Thyroid gland (tissue), 4 donors: ENCODE data around the gene ZDHHC17. TPM values are rescaled to one million over a fixed set of nuclear protein-coding genes. Genes with fewer than 3 reads are reported as not detected.

Experiments
- DNase-seq, 2 donors: peaks; one replicate each; pipeline ENCODE4 v3.0.0-alpha.2; 2019
- H3K27ac ChIP-seq, 3 donors: fragments of 200-600 bp; sonication (generic); 1 replicate in 2 of 3; 2 replicates in 1 of 3; pipeline ENCODE4 v1.5.1; 2016 to 2019; ENCODE audit warnings: mild to moderate bottlenecking in 1 of 3, moderate library complexity in 1 of 3
- H3K27me3 ChIP-seq: fragments of 200-600 bp; sonication (generic); one replicate; pipeline ENCODE4 v1.5.1; 2019
- H3K36me3 ChIP-seq, 2 donors: fragments of 200-600 bp; sonication (generic); one replicate each; pipeline ENCODE4 v1.5.1; 2016 to 2019
- H3K4me1 ChIP-seq, 2 donors: fragments of 200-600 bp; sonication (generic); one replicate each; pipeline ENCODE4 v1.5.1; 2017 to 2019
- H3K4me3 ChIP-seq, 3 donors: fragments of 200-600 bp; sonication (generic); replicated peaks in 1 of 3; 1 replicate in 2 of 3; 2 replicates in 1 of 3; pipeline ENCODE4 v1.5.1; 2016; ENCODE audit warnings: mild to moderate bottlenecking in 1 of 3
- H3K9me3 ChIP-seq: fragments of 200-600 bp; sonication (generic); one replicate; pipeline ENCODE4 v1.5.1; 2017
- CTCF ChIP-seq, 6 experiments: fragments of 200-600 bp in 3 of 6; fragments of 450-650 bp in 3 of 6; sonication (generic) in 3 of 6; IDR thresholded peaks; one replicate each; pipeline ENCODE4 v1.5.1; 2016 to 2019; ENCODE audit warnings: antibody characterized with exemption in 6 of 6, mild to moderate bottlenecking in 2 of 6, inconsistent platforms in 1 of 6, moderate library complexity in 1 of 6
- POLR2A ChIP-seq, 2 donors: fragments of 450-650 bp; IDR thresholded peaks; one replicate each; pipeline ENCODE4 v1.6.1; 2017; ENCODE audit warnings: antibody characterized with exemption in 2 of 2, mild to moderate bottlenecking in 2 of 2, moderate library complexity in 1 of 2
- WGBS, 2 donors: methylation state at CpG; one replicate each; pipeline ENCODE4 v1.1.5; 2017; 5-methylcytosine and 5-hydroxymethylcytosine counted together
- intact Hi-C: fragments of 100-400 bp; cut with DNase I; formaldehyde crosslinking; loops from one replicate; pipeline ENCODE4 v1.15.1; 2023
- total RNA-seq, 4 donors: library from RNA; depleted of rRNA; stranded (reverse); fragments of >200 nt; gene quantifications; one replicate each; pipeline ENCODE4 v1.2.3, GENCODE V29; 2016

Gene ZDHHC17
- total RNA-seq, 4 donors from 2014 or later, result 30.8 to 120 (median 53.4) TPM

- H3K4me1 ChIP-seq, result no peaks in the 10 kb centered on the region
- no peak overlapping the region for H3K27ac ChIP-seq
- no peaks in the 10 kb centered on the region for H3K36me3 ChIP-seq
- intact Hi-C loops, result no loop called here
- TF ChIP-seq CTCF (IDR thresholded peaks at IDR 0.05) (no peak), POLR2A (IDR thresholded peaks at IDR 0.05) (no peak)
- 68 to 73% methylated on average over 8 of the region's 8 CpGs for WGBS, 2 donors
- no peaks in the 10 kb centered on the region for H3K9me3 ChIP-seq
- no peak overlapping the region for H3K4me3 ChIP-seq
- no peak for DNase-seq
- H3K27me3 ChIP-seq, result no peaks in the 10 kb centered on the region
Observed at GRCh38 chr12:76890151-76891143, 126.5 kb downstream of the ZDHHC17 start.

- 87 to 97% methylated on average over 3 of the region's 3 CpGs for WGBS, 2 donors
Observed at GRCh38 chr12:76891609-76892008, 127.7 kb downstream of the ZDHHC17 start.

GRCh38 chr12:76895796-76896195 lies 131.9 kb downstream of the ZDHHC17 start:
- no peaks in the 10 kb centered on the region for H3K36me3 ChIP-seq
- TF ChIP-seq CTCF (IDR thresholded peaks at IDR 0.05), result no peak
- no peak for TF ChIP-seq POLR2A (IDR thresholded peaks at IDR 0.05)
- intact Hi-C loops, result no loop called here
- no peaks in the 10 kb centered on the region for H3K27me3 ChIP-seq
- H3K4me1 ChIP-seq, result no peaks in the 10 kb centered on the region
- H3K9me3 ChIP-seq, result no peaks in the 10 kb centered on the region
- no peak for DNase-seq
- 90 to 94% methylated on average over 5 of the region's 5 CpGs for WGBS, 2 donors
- no peak overlapping the region for H3K27ac ChIP-seq
- no peak overlapping the region for H3K4me3 ChIP-seq

More at GRCh38 chr12:76891609-76892008, 127.7 kb downstream of the ZDHHC17 start:
- no peaks in the 10 kb centered on the region for H3K4me1 ChIP-seq
- H3K27me3 ChIP-seq, result no peaks in the 10 kb centered on the region
- H3K27ac ChIP-seq, result no peak overlapping the region
- H3K4me3 ChIP-seq, result no peak overlapping the region
- DNase-seq, result no peak
- H3K9me3 ChIP-seq, result no peaks in the 10 kb centered on the region
- H3K36me3 ChIP-seq, result no peaks in the 10 kb centered on the region
- no peak for TF ChIP-seq POLR2A (IDR thresholded peaks at IDR 0.05)
- no peak for TF ChIP-seq CTCF (IDR thresholded peaks at IDR 0.05)
- intact Hi-C loops, result no loop called here

- WGBS, 2 donors, result 94 to 100% methylated on average over 1 of the region's 1 CpG
- Histone ChIP-seq H3K4me3 (no peak overlapping the region), H3K36me3 (no peaks in the 10 kb centered on the region), H3K4me1 (no peaks in the 10 kb centered on the region), H3K27ac (no peak overlapping the region), H3K9me3 (no peaks in the 10 kb centered on the region), H3K27me3 (no peaks in the 10 kb centered on the region)
- no peak for DNase-seq
- intact Hi-C loops, result no loop called here
- TF ChIP-seq CTCF (IDR thresholded peaks at IDR 0.05) (no peak), POLR2A (IDR thresholded peaks at IDR 0.05) (no peak)
Observed at GRCh38 chr12:76896274-76896673, 132.4 kb downstream of the ZDHHC17 start.

- DNase-seq, result no peak
- Histone ChIP-seq H3K9me3 (no peaks in the 10 kb centered on the region), H3K27ac (no peak overlapping the region), H3K36me3 (no peaks in the 10 kb centered on the region), H3K4me1 (no peaks in the 10 kb centered on the region), H3K27me3 (no peaks in the 10 kb centered on the region), H3K4me3 (no peak overlapping the region)
- TF ChIP-seq POLR2A (IDR thresholded peaks at IDR 0.05) (no peak), CTCF (IDR thresholded peaks at IDR 0.05) (no peak)
- WGBS, 2 donors, result 21 to 35% methylated on average over 1 of the region's 1 CpG
- intact Hi-C loops, result no loop called here
Observed at GRCh38 chr12:76898442-76898841, 134.5 kb downstream of the ZDHHC17 start.
